ENCODE data around the gene BRIP1.

BRIP1 gene

DNA sequence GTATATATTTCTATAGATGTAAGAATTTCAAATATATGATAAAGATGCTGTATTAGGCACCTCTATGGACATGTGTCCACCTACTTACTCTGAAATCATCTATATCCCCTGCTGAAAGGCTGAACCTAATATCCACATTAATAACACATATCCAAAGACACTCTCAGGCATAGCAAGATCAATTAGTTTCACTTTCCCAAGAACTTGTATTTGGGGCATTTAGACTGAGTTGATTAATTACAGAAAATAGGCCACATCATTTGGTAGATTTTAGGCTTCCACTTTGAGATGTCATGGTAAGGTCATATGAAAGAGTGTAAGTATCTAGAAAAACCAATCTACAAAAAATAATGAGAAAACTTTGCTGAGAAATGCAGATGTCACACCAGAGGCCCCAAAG is 45.1 kb downstream of the BRIP1 start:
- H3K4me3 ChIP-seq (ENCODE audit: low read length) = no peak overlapping the region
- peaks cover 7% of the 10 kb centered on the region for H3K4me1 ChIP-seq (ENCODE audit: insufficient read depth, low read length)
- peaks cover 2% of the 10 kb centered on the region for H3K9me3 ChIP-seq (ENCODE audit: low read length)
- peaks cover 17% of the 10 kb centered on the region for H3K36me3 ChIP-seq (ENCODE audit: insufficient read depth, low read length)
- H3K27me3 ChIP-seq (ENCODE audit: insufficient read depth, low read length) = no peaks in the 10 kb centered on the region
- H2AFZ ChIP-seq (ENCODE audit: low read depth, low read length) = no peak overlapping the region

- Histone ChIP-seq H3K4me1 (ENCODE audit: insufficient read depth, low read length) (peaks cover 7% of the 10 kb centered on the region), H3K27me3 (ENCODE audit: insufficient read depth, low read length) (no peaks in the 10 kb centered on the region), H3K9me3 (ENCODE audit: low read length) (peaks cover 2% of the 10 kb centered on the region), H2AFZ (ENCODE audit: low read depth, low read length) (no peak overlapping the region), H3K36me3 (ENCODE audit: insufficient read depth, low read length) (peaks cover 16% of the 10 kb centered on the region), H3K4me3 (ENCODE audit: low read length) (no peak overlapping the region)
Measured at GRCh38 chr17:61817452-61817851, 45.9 kb downstream of the BRIP1 start.

DNA sequence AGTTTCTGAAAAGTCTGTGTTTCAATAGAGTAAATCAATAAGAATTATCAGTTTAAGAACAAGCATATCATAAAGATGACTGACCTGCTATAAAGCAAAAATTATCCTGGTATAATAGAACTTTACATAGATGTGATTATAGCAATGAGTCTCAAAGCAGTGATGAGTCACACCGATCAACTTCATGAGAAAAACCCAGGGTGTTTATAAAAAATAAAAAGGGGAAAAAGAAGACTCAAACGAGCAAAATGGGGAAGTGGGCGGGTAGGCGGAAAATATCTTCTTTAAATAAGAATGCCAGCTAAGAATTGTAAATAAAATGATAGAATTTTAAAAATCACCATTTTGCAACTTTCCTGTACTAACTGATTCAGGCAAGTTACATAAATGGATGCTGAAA is 46.8 kb downstream of the BRIP1 start:
- Histone ChIP-seq H3K27me3 (ENCODE audit: insufficient read depth, low read length) (no peaks in the 10 kb centered on the region), H3K4me1 (ENCODE audit: insufficient read depth, low read length) (peaks cover 7% of the 10 kb centered on the region), H3K9me3 (ENCODE audit: low read length) (peaks cover 2% of the 10 kb centered on the region), H3K36me3 (ENCODE audit: insufficient read depth, low read length) (peaks cover 11% of the 10 kb centered on the region), H2AFZ (ENCODE audit: low read depth, low read length) (no peak overlapping the region), H3K4me3 (ENCODE audit: low read length) (no peak overlapping the region)

- Histone ChIP-seq H2AFZ (ENCODE audit: low read depth, low read length) (no peak overlapping the region), H3K9me3 (ENCODE audit: low read length) (peaks cover 4% of the 10 kb centered on the region), H3K4me3 (ENCODE audit: low read length) (no peak overlapping the region), H3K36me3 (ENCODE audit: insufficient read depth, low read length) (peaks cover 9% of the 10 kb centered on the region), H3K27me3 (ENCODE audit: insufficient read depth, low read length) (no peaks in the 10 kb centered on the region), H3K4me1 (ENCODE audit: insufficient read depth, low read length) (peaks cover 7% of the 10 kb centered on the region)
Measured at GRCh38 chr17:61815863-61816503, 47.3 kb downstream of the BRIP1 start.

DNA sequence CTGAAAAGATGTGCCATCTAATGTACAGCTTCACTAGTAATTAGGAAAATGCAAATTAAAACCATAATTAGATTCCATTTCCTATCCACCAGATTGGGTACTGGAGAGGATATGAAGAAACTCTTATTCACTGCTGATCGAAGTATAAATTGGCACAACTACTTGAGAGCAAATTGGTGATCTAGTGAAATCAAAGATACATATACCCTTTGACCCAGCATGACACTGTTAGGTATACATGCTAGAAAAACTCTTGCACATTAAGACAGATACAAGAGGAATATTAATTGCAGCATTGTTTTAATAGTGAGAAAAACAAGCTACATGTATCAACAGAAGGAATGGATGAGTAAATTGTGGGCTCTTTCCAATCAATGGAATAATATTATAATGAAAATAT is 48.8 kb downstream of the BRIP1 start:
- peaks cover 18% of the 10 kb centered on the region for H3K4me1 ChIP-seq (ENCODE audit: insufficient read depth, low read length)
- no peak overlapping the region for H2AFZ ChIP-seq (ENCODE audit: low read depth, low read length)
- H3K4me3 ChIP-seq (ENCODE audit: low read length) = no peak overlapping the region
- peaks cover 6% of the 10 kb centered on the region for H3K36me3 ChIP-seq (ENCODE audit: insufficient read depth, low read length)
- H3K9me3 ChIP-seq (ENCODE audit: low read length) = peaks cover 2% of the 10 kb centered on the region
- H3K27me3 ChIP-seq (ENCODE audit: insufficient read depth, low read length) = no peaks in the 10 kb centered on the region

- no peaks in the 10 kb centered on the region for H3K27me3 ChIP-seq (ENCODE audit: insufficient read depth, low read length)
- H3K36me3 ChIP-seq (ENCODE audit: insufficient read depth, low read length) = peaks cover 7% of the 10 kb centered on the region
- peaks cover 18% of the 10 kb centered on the region for H3K4me1 ChIP-seq (ENCODE audit: insufficient read depth, low read length)
- peaks cover 2% of the 10 kb centered on the region for H3K9me3 ChIP-seq (ENCODE audit: low read length)
- no peak overlapping the region for H3K4me3 ChIP-seq (ENCODE audit: low read length)
- no peak overlapping the region for H2AFZ ChIP-seq (ENCODE audit: low read depth, low read length)
Measured at GRCh38 chr17:61813211-61813610, 50.1 kb downstream of the BRIP1 start.

GRCh38 chr17:61812747-61813146 is 50.6 kb downstream of the BRIP1 start:
- H3K36me3 ChIP-seq (ENCODE audit: insufficient read depth, low read length) = peaks cover 7% of the 10 kb centered on the region
- peaks cover 18% of the 10 kb centered on the region for H3K4me1 ChIP-seq (ENCODE audit: insufficient read depth, low read length)
- no peaks in the 10 kb centered on the region for H3K27me3 ChIP-seq (ENCODE audit: insufficient read depth, low read length)
- H3K4me3 ChIP-seq (ENCODE audit: low read length) = no peak overlapping the region
- H3K9me3 ChIP-seq (ENCODE audit: low read length) = peaks cover 2% of the 10 kb centered on the region
- H2AFZ ChIP-seq (ENCODE audit: low read depth, low read length) = no peak overlapping the region

DNA sequence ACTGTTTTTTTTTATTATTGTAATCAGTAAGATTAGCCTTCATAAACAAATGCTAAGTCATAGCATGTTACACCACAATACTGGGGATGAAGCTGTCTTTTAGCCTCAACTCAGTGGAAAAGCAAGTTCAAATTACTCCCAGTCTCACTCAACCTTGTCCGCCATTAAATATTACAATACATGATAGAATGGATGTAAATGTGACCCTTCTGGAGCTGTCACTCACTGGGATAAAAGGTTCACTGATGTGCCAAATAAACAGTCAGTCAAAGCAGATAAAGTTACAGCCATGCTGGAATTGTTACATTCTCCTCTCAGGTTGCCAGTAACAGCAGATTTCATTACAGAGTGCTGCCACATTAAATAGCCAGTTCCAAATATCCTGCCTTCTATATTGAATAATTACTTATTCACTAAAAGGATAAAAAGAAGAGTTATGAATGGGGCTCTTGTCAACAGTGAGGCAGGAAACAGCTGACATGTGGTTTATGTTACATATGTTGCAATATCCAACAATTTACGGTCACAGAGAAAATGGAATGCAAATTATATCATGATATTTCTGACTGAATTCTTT is 53.4 kb downstream of the BRIP1 start:
- no peak overlapping the region for H3K4me3 ChIP-seq (ENCODE audit: low read length)
- peaks cover 7% of the 10 kb centered on the region for H3K36me3 ChIP-seq (ENCODE audit: insufficient read depth, low read length)
- no peak overlapping the region for H2AFZ ChIP-seq (ENCODE audit: low read depth, low read length)
- H3K9me3 ChIP-seq (ENCODE audit: low read length) = peaks cover 2% of the 10 kb centered on the region
- no peaks in the 10 kb centered on the region for H3K27me3 ChIP-seq (ENCODE audit: insufficient read depth, low read length)
- H3K4me1 ChIP-seq (ENCODE audit: insufficient read depth, low read length) = peaks cover 11% of the 10 kb centered on the region

GRCh38 chr17:61808442-61808841 is 54.9 kb downstream of the BRIP1 start:
- no peak overlapping the region for H3K4me3 ChIP-seq (ENCODE audit: low read length)
- H3K36me3 ChIP-seq (ENCODE audit: insufficient read depth, low read length) = peaks cover 4% of the 10 kb centered on the region
- peaks cover 2% of the 10 kb centered on the region for H3K9me3 ChIP-seq (ENCODE audit: low read length)
- H3K4me1 ChIP-seq (ENCODE audit: insufficient read depth, low read length) = peaks cover 11% of the 10 kb centered on the region
- H2AFZ ChIP-seq (ENCODE audit: low read depth, low read length) = no peak overlapping the region
- H3K27me3 ChIP-seq (ENCODE audit: insufficient read depth, low read length) = no peaks in the 10 kb centered on the region

DNA sequence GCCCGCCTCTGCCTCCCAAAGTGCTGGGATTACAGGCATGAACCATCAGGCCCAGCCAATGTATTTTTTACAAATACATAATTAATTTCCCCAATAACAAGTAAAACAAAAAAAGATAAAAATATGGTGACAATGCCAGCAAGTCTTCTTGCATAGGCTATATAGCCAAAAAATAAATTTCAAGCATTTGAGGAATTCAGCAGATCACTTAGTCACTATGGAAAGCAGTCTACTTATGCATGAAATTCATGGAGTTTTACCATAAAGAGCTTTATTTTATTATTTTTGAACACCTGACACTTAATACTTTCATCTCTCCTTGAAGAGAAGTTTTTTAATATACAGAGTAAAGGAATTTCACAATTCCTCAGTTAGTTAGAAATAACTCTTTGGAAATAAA is 56.4 kb downstream of the BRIP1 start:
- H3K9me3 ChIP-seq (ENCODE audit: low read length) = peaks cover 2% of the 10 kb centered on the region
- H3K4me3 ChIP-seq (ENCODE audit: low read length) = no peak overlapping the region
- H3K4me1 ChIP-seq (ENCODE audit: insufficient read depth, low read length) = peaks cover 11% of the 10 kb centered on the region
- no peak overlapping the region for H2AFZ ChIP-seq (ENCODE audit: low read depth, low read length)
- no peaks in the 10 kb centered on the region for H3K27me3 ChIP-seq (ENCODE audit: insufficient read depth, low read length)
- peaks cover 7% of the 10 kb centered on the region for H3K36me3 ChIP-seq (ENCODE audit: insufficient read depth, low read length)

DNA sequence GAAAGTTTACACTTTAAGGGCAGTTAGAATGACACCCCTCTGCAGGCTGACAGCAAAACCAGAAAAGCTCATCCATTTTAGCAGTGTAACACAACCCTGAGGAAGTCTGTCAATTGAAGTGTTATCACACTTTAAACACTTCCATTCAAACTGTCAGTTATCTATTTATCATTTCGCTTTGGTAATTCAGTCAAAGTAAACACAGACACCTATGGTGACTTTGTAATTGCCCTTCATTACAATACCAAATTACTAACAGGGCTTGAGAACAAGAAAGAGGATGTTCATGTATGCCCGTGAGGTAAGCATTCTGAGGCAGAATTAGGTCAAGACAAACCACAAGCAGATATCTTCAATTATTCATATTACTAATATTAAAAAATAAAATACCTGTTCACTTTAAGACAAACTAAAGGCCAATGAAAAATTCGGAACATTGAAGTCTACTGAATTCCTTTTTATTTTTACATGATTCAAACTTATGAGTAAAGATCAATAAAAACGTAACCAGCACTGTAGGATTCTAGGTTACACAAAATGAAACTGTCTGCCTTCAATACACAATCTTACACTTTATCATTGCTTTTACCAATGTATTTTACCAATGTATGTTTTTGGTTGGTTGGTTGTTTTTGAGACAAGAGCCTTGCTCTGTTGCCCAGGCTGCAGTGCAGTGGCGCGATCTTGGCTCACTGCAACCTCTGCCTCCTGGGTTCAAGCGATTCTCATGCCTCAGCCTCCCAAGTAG is 57.1 kb downstream of the BRIP1 start:
- Histone ChIP-seq H3K27me3 (ENCODE audit: insufficient read depth, low read length) (no peaks in the 10 kb centered on the region), H2AFZ (ENCODE audit: low read depth, low read length) (no peak overlapping the region), H3K4me3 (ENCODE audit: low read length) (no peak overlapping the region), H3K9me3 (ENCODE audit: low read length) (peaks cover under 1% of the 10 kb centered on the region), H3K4me1 (ENCODE audit: insufficient read depth, low read length) (peaks cover 11% of the 10 kb centered on the region), H3K36me3 (ENCODE audit: insufficient read depth, low read length) (peaks cover 8% of the 10 kb centered on the region)

DNA sequence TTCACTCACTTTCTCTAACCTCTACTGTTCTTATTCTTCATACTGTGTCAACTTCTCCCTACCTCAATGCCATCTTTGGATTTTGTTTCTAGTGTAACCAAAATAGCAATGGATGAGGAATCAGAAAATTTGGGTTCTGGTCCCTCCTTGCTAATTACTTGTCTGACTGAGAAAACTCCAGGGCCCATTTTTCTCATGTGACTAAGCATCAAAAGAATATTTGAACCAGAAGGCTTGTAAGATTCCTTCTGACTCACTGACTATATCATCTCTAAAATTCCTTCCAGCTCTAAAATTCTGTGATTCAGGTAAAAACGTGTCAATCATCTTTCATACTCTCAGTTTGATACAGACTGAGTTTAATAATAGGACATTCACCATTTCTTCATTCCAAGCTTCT is 57.9 kb downstream of the BRIP1 start:
- Histone ChIP-seq H2AFZ (ENCODE audit: low read depth, low read length) (no peak overlapping the region), H3K9me3 (ENCODE audit: low read length) (no peaks in the 10 kb centered on the region), H3K4me1 (ENCODE audit: insufficient read depth, low read length) (peaks cover 10% of the 10 kb centered on the region), H3K27me3 (ENCODE audit: insufficient read depth, low read length) (no peaks in the 10 kb centered on the region), H3K4me3 (ENCODE audit: low read length) (no peak overlapping the region), H3K36me3 (ENCODE audit: insufficient read depth, low read length) (peaks cover 16% of the 10 kb centered on the region)

DNA sequence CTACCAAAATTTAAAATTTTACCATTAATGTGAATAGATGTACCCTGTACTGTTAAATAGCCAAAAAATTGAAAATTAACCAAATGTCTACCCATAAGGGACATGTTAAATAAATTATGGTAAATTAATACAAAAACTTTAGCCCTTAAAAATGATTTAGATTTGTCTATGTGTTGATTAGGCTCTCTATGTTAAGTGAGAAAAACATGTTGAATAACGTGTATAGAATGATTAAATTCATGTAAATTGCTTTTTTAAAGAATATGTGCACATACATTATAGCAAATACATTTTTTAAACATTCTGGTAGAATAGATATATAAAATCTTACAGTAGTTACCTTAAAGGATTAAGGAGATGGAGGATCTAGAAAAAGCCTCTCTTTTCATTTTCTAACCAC is 59.5 kb downstream of the BRIP1 start:
- peaks cover 28% of the 10 kb centered on the region for H3K36me3 ChIP-seq (ENCODE audit: insufficient read depth, low read length)
- H3K27me3 ChIP-seq (ENCODE audit: insufficient read depth, low read length) = no peaks in the 10 kb centered on the region
- H3K4me1 ChIP-seq (ENCODE audit: insufficient read depth, low read length) = no peaks in the 10 kb centered on the region
- no peak overlapping the region for H2AFZ ChIP-seq (ENCODE audit: low read depth, low read length)
- H3K4me3 ChIP-seq (ENCODE audit: low read length) = no peak overlapping the region
- no peaks in the 10 kb centered on the region for H3K9me3 ChIP-seq (ENCODE audit: low read length)

Measured in neuron (in vitro differentiated cells).